IMR-90 (cell line): ENCODE data around the gene IGFBP5.

Source experiments
- BHLHE40 ChIP-seq: fragments of 150-350 bp; IDR thresholded peaks from 2 replicates; pipeline ENCODE4 v1.6.1; 2016; ENCODE audit warnings: mild to moderate bottlenecking, low read depth, low read length
- CEBPB ChIP-seq: IDR thresholded peaks from 2 replicates; pipeline ENCODE4 v1.6.1; 2012; ENCODE audit warnings: low read depth, low read length, improper control_type of control experiment
- CHD1 ChIP-seq: IDR thresholded peaks from 2 replicates; pipeline ENCODE4 v1.6.1; 2012; ENCODE audit warnings: low read depth, low read length, improper control_type of control experiment
- CTCF ChIP-seq: conservative IDR thresholded peaks from 2 replicates; pipeline ENCODE4 v1.5.1; 2012; ENCODE audit warnings: mild to moderate bottlenecking, low read depth, low read length, improper control_type of control experiment
- ELK1 ChIP-seq: fragments of 150-350 bp; IDR thresholded peaks from 2 replicates; pipeline ENCODE4 v1.6.1; 2016; ENCODE audit warnings: low read depth, mild to moderate bottlenecking, low read length, moderate library complexity, borderline replicate concordance
- MAZ ChIP-seq: IDR thresholded peaks from 2 replicates; pipeline ENCODE4 v1.6.1; 2012; ENCODE audit warnings: low read depth, mild to moderate bottlenecking, low read length, improper control_type of control experiment, moderate library complexity, borderline replicate concordance
- POLR2A ChIP-seq: IDR thresholded peaks from 2 replicates; pipeline ENCODE4 v1.6.1; 2012; ENCODE audit warnings: mild to moderate bottlenecking, low read depth, low read length
- USF2 ChIP-seq: fragments of 150-350 bp; IDR thresholded peaks from 2 replicates; pipeline ENCODE4 v1.6.1; 2017; ENCODE audit warnings: mild to moderate bottlenecking, antibody characterized with exemption, low read length, low read depth

GRCh38 chr2:216652566-216652965 is 42.8 kb downstream of the IGFBP5 start:
- TF ChIP-seq POLR2A (no peak), CHD1 (no peak), CTCF (no peak), MAZ (no peak), BHLHE40 (no peak), USF2 (no peak), ELK1 (no peak), CEBPB (no peak)
